C4-2B (cell line): ENCODE data around the gene PSMG4.

ENCODE experiments used
- CTCF ChIP-seq: fragments of 450-650 bp; conservative IDR thresholded peaks from 2 replicates; pipeline ENCODE4 v1.5.1; 2017; ENCODE audit warnings: mild to moderate bottlenecking
- ZFX ChIP-seq: fragments of 450-650 bp; IDR thresholded peaks from 2 replicates; pipeline ENCODE4 v1.6.1; 2017

GRCh38 chr6:3245216-3245615 is 13.5 kb upstream of the PSMG4 start:
- no peak for TF ChIP-seq ZFX
- TF ChIP-seq CTCF, result no peak
